Mesothelial cell of epicardium (in vitro differentiated cells): ENCODE data around the gene ABCA9. TPM values are rescaled to one million over a fixed set of nuclear protein-coding genes. Genes with fewer than 3 reads are reported as not detected.

Experiments
- DNase-seq, 2 experiments: peaks; one replicate each; pipeline ENCODE4 v3.0.0; 2021; ENCODE audit warnings: low spot score in 2 of 2; ENCODE audit not compliant: unreplicated experiment in 2 of 2
- H3K27ac Mint-ChIP-seq: 2 replicates; pipeline ENCODE4 v1.8.0; 2021; ENCODE audit warnings: mixed read lengths
- H3K27me3 Mint-ChIP-seq: 2 replicates; pipeline ENCODE4 v1.8.0; 2021; ENCODE audit warnings: low read depth, mixed read lengths
- H3K36me3 Mint-ChIP-seq: 2 replicates; pipeline ENCODE4 v1.8.0; 2021; ENCODE audit warnings: mixed read lengths
- H3K4me1 Mint-ChIP-seq: 2 replicates; pipeline ENCODE4 v1.8.0; 2021; ENCODE audit warnings: mixed read lengths
- H3K4me3 Mint-ChIP-seq: 2 replicates; pipeline ENCODE4 v1.8.0; 2021; ENCODE audit warnings: mild to moderate bottlenecking, moderate library complexity, mixed read lengths
- H3K9me3 Mint-ChIP-seq: 2 replicates; pipeline ENCODE4 v1.8.0; 2021; ENCODE audit warnings: mixed read lengths
- CTCF ChIP-seq: fragments of 200-600 bp; sonication (generic); IDR thresholded peaks from one replicate; pipeline ENCODE4 v1.5.0; 2021; ENCODE audit warnings: antibody characterized with exemption; ENCODE audit not compliant: unreplicated experiment
- total RNA-seq: library from RNA; stranded (reverse); gene quantifications from 3 replicates; pipeline ENCODE4 v1.2.1, GENCODE V29; 2021

The ABCA9 gene
- total RNA-seq, 1 donor from 2014 or later: 1.5 TPM

- DNase-seq: no peak
- Mint-ChIP-seq H3K27ac (no peak overlapping the region), H3K4me1 (peaks cover 14% of the 10 kb centered on the region), H3K9me3 (peaks cover 42% of the 10 kb centered on the region), H3K4me3 (no peak overlapping the region), H3K27me3 (peaks cover 7% of the 10 kb centered on the region), H3K36me3 (peaks cover 10% of the 10 kb centered on the region)
- no peak for TF ChIP-seq CTCF
Measured at GRCh38 chr17:69057280-69057679, 3.4 kb downstream of the ABCA9 start.

GRCh38 chr17:69056179-69056823 is 4.4 kb downstream of the ABCA9 start:
- Mint-ChIP-seq H3K9me3 (peaks cover 46% of the 10 kb centered on the region), H3K27me3 (peaks cover 11% of the 10 kb centered on the region), H3K27ac (no peak overlapping the region), H3K4me3 (no peak overlapping the region), H3K36me3 (peaks cover 10% of the 10 kb centered on the region), H3K4me1 (peaks cover 13% of the 10 kb centered on the region)
- TF ChIP-seq CTCF: no peak
- no peak for DNase-seq

GRCh38 chr17:69055334-69055733 is 5.4 kb downstream of the ABCA9 start:
- Mint-ChIP-seq H3K27me3 (peaks cover 11% of the 10 kb centered on the region), H3K27ac (no peak overlapping the region), H3K4me1 (peaks cover 14% of the 10 kb centered on the region), H3K4me3 (no peak overlapping the region), H3K36me3 (peaks cover 10% of the 10 kb centered on the region), H3K9me3 (peaks cover 46% of the 10 kb centered on the region)
- no peak for TF ChIP-seq CTCF
- DNase-seq: no peak

- peaks cover 9% of the 10 kb centered on the region for H3K36me3 Mint-ChIP-seq
- no peak for TF ChIP-seq CTCF
- DNase-seq: no peak
- H3K9me3 Mint-ChIP-seq: peaks cover 24% of the 10 kb centered on the region
- H3K27me3 Mint-ChIP-seq: peaks cover 7% of the 10 kb centered on the region
- no peak overlapping the region for H3K4me3 Mint-ChIP-seq
- peak overlapping the region; percentile 47 for H3K27ac Mint-ChIP-seq
- H3K4me1 Mint-ChIP-seq: peaks cover 22% of the 10 kb centered on the region
Measured at GRCh38 chr17:69050999-69051775, 9.5 kb downstream of the ABCA9 start.

GRCh38 chr17:69048634-69049033 is 12.1 kb downstream of the ABCA9 start:
- Mint-ChIP-seq H3K4me3 (no peak overlapping the region), H3K9me3 (peaks cover 13% of the 10 kb centered on the region), H3K36me3 (peaks cover under 1% of the 10 kb centered on the region), H3K27me3 (peaks cover 7% of the 10 kb centered on the region), H3K4me1 (peaks cover 22% of the 10 kb centered on the region), H3K27ac (no peak overlapping the region)
- DNase-seq: no peak
- TF ChIP-seq CTCF: no peak
